Stomach (tissue), 9 donors: ENCODE measurements around the gene PLIN3. TPM values are rescaled to one million over a fixed set of nuclear protein-coding genes. Genes with fewer than 3 reads are reported as not detected.

Experiments used
- DNase-seq, 2 donors: peaks; one replicate each; pipeline versions ENCODE4 v3.0.0 to v3.0.0-alpha.2; 2013 to 2019
- H3K27ac ChIP-seq, 5 donors: fragments of 200-600 bp in 4 of 5; sonication (generic) in 4 of 5; one replicate each; pipeline ENCODE4 v1.5.1; 2013 to 2019; ENCODE audit warnings: mild to moderate bottlenecking in 1 of 5, moderate library complexity in 1 of 5
- H3K27me3 ChIP-seq, 3 donors: fragments of 200-600 bp; sonication (generic); one replicate each; pipeline ENCODE4 v1.5.1; 2017 to 2019; ENCODE audit warnings: mixed run types in 1 of 3
- H3K36me3 ChIP-seq, 4 donors: fragments of 200-600 bp; sonication (generic); 1 replicate in 3 of 4; 2 replicates in 1 of 4; pipeline ENCODE4 v1.5.1; 2016 to 2019
- H3K4me1 ChIP-seq, 4 donors: fragments of 200-600 bp; sonication (generic); one replicate each; pipeline ENCODE4 v1.5.1; 2016 to 2019
- H3K4me3 ChIP-seq, 4 donors: fragments of 200-600 bp; sonication (generic) in 3 of 4; one replicate each; pipeline ENCODE4 v1.5.1; 2016 to 2019; ENCODE audit warnings: mild to moderate bottlenecking in 1 of 4
- H3K9me3 ChIP-seq, 4 donors: fragments of 200-600 bp; sonication (generic); one replicate each; pipeline ENCODE4 v1.5.1; 2016 to 2019
- EP300 ChIP-seq: sonication (generic); formaldehyde crosslinking; IDR thresholded peaks from one replicate; pipeline ENCODE4 v1.6.1; 2017; ENCODE audit warnings: antibody characterized with exemption
- POLR2A ChIP-seq, 4 donors: fragments of 450-650 bp; IDR thresholded peaks; one replicate each; pipeline ENCODE4 v1.6.1; 2016; ENCODE audit warnings: antibody characterized with exemption in 4 of 4, control low read depth in 2 of 4, mild to moderate bottlenecking in 1 of 4, moderate library complexity in 1 of 4
- POLR2AphosphoS5 ChIP-seq, 3 donors: sonication (generic); formaldehyde crosslinking; IDR thresholded peaks; one replicate each; pipeline ENCODE4 v1.6.1; 2016; ENCODE audit warnings: antibody characterized with exemption in 3 of 3
- WGBS, 5 donors: extraction: QIAGEN DNeasy Blood & Tissue Kit in 3 of 5; methylation state at CpG; one replicate each; pipeline versions ENCODE4 v1.1.5 to v1.1.7; 2013 to 2018; 5-methylcytosine and 5-hydroxymethylcytosine counted together
- intact Hi-C: fragments of 100-400 bp; cut with DNase I; formaldehyde crosslinking; loops from one replicate; pipeline ENCODE4 v1.15.1; 2023; ENCODE audit warnings: low total_unique reads
- polyA plus RNA-seq, 3 donors: library from polyadenylated mRNA; stranded (reverse); fragments of 200-250 nt; gene quantifications; one replicate each; pipeline ENCODE4 v1.2.3, GENCODE V29; 2013
- total RNA-seq, 5 donors: library from RNA; depleted of rRNA; stranded (reverse); fragments of >200 nt; gene quantifications; one replicate each; pipeline versions ENCODE4 v1.1.0 to v1.2.3, GENCODE V29; 2014 to 2016
- TF ChIP-seq, protein P1 (sequence below), 7 experiments: fragments of 450-650 bp in 4 of 7; fragments of 200-600 bp in 3 of 7; sonication (generic) in 3 of 7; IDR thresholded peaks; one replicate each; pipeline ENCODE4 v1.5.1; 2016 to 2019; ENCODE audit warnings: antibody characterized with exemption in 7 of 7, control low read depth in 2 of 7, mild to moderate bottlenecking in 1 of 7
- donor health status: healthy with polysubstance abuse.
- donor health status: Bipolar disorder and iron deficiency.
- donor health status: healthy.

PLIN3 gene
- total and polyA plus RNA-seq, 8 donors = 8.9 to 55.3 (median 27.8) TPM

DNA sequence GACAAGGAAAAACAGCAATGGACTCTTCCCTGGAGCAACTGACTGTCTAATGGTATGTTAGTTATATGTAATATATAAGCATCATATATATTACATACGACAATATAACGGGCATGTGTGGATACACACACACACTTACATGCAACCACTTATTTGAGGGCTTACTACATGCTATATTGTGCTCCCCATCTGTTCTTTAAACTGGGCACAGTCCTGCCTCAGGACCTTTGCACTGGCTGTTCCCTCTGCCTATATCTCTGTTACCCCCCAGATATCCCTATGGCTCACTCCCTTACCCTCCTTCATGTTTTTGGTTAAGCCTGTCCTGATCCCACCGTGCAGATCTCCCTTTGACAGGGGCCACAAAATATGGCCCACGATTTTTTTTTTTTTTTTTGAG lies 46.2 kb downstream of the PLIN3 start:
- no peaks in the 10 kb centered on the region for H3K27me3 ChIP-seq
- H3K36me3 ChIP-seq = peaks cover 20 to 74% (median 54%) of the 10 kb centered on the region in 4 donors
- H3K4me3 ChIP-seq = no peak overlapping the region
- intact Hi-C loops = no loop called here
- H3K27ac ChIP-seq = no peak overlapping the region
- H3K9me3 ChIP-seq = no peaks in the 10 kb centered on the region
- WGBS, 5 donors = 66 to 99% (median 89%) methylated on average over 4 of the region's 4 CpGs
- no peak for DNase-seq
- H3K4me1 ChIP-seq = peaks cover 22 to 27% (median 26%) of the 10 kb centered on the region in 4 donors
- TF ChIP-seq, protein P1, sequence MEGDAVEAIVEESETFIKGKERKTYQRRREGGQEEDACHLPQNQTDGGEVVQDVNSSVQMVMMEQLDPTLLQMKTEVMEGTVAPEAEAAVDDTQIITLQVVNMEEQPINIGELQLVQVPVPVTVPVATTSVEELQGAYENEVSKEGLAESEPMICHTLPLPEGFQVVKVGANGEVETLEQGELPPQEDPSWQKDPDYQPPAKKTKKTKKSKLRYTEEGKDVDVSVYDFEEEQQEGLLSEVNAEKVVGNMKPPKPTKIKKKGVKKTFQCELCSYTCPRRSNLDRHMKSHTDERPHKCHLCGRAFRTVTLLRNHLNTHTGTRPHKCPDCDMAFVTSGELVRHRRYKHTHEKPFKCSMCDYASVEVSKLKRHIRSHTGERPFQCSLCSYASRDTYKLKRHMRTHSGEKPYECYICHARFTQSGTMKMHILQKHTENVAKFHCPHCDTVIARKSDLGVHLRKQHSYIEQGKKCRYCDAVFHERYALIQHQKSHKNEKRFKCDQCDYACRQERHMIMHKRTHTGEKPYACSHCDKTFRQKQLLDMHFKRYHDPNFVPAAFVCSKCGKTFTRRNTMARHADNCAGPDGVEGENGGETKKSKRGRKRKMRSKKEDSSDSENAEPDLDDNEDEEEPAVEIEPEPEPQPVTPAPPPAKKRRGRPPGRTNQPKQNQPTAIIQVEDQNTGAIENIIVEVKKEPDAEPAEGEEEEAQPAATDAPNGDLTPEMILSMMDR (IDR thresholded peaks at IDR 0.05) = no peak
- TF ChIP-seq EP300 (no peak), POLR2A (IDR thresholded peaks at IDR 0.05) (no peak), POLR2AphosphoS5 (IDR thresholded peaks at IDR 0.05) (no peak)

DNA sequence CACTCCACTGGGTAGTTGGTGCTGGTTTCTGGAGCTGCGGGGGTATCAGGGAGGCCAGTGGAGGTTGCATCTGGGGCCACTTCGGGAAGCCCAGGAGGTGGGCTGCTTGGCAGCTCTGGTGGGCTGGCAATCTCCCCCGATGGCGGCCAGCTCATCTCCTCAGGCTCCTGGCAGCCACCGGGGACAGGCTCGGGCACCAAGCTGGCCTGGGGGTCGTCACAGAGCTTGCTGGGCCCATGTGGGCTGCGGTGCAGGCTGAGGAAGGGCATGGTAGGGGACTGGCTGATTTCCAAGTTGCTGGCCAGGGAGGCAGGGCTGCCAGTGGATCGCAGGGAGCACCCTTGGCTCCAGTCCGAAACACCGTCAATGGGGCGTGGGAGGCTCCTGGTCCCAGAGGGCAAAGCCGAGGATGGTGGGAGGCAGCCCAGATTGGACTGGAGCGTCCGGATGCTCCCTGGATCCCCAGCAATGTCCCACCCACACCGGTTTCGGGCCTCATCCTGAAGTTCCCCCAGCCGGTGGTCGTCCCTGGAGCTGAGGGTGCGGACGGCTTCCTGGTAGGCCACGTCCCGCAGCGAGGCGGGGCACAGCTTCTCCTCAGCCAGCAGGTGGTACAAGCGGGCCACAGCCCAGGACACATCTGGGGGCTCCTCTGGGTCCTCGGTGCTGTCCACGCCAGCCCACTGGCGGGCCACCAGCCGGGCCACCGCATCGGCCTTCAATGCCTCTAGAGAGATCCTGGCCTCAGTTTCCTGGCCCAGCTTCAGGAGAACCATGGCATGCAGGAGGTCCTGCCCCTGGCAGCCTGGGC lies 49.8 kb downstream of the PLIN3 start:
- 61 to 85% (median 77%) methylated on average over 18 to 32 of the region's 32 CpGs for WGBS, 5 donors
- H3K9me3 ChIP-seq = no peaks in the 10 kb centered on the region
- TF ChIP-seq POLR2A (IDR thresholded peaks at IDR 0.05) (no peak), POLR2AphosphoS5 (IDR thresholded peaks at IDR 0.05) (no peak), EP300 (no peak)
- TF ChIP-seq, protein P1 (IDR thresholded peaks at IDR 0.05) = no peak
- peak overlapping the region; percentile 16 to 42 (median 38) for H3K27ac ChIP-seq
- no peaks in the 10 kb centered on the region for H3K27me3 ChIP-seq
- H3K4me1 ChIP-seq = peaks cover 37 to 53% (median 43%) of the 10 kb centered on the region in 4 donors
- intact Hi-C loops = no loop called here
- no peak overlapping the region for H3K4me3 ChIP-seq
- peaks cover 20 to 54% (median 41%) of the 10 kb centered on the region in 4 donors for H3K36me3 ChIP-seq
- peak in 1 of 2 donors; percentile 61 for DNase-seq

DNA sequence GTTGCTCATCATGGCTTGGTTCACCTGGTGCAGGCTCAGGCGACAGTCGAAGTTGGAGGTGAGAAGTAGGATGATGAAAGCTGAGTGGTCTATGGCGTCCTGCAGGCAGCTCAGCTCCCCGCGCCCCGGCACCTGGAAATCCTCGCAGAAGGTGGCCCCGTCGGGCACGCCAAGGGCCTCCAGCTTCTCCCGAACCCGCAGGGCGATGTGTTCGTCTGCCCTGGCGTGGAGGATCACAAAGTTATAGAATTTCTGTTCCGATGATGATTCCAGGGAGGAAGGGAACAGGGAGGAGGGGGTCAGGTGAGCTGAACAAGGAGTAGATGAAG lies 50.6 kb downstream of the PLIN3 start:
- no peak for DNase-seq
- Histone ChIP-seq H3K36me3 (peaks cover 20 to 48% (median 40%) of the 10 kb centered on the region in 4 donors), H3K27ac (peak overlapping the region in 3 of 5 donors; percentile 56 to 79 (median 62))

DNA sequence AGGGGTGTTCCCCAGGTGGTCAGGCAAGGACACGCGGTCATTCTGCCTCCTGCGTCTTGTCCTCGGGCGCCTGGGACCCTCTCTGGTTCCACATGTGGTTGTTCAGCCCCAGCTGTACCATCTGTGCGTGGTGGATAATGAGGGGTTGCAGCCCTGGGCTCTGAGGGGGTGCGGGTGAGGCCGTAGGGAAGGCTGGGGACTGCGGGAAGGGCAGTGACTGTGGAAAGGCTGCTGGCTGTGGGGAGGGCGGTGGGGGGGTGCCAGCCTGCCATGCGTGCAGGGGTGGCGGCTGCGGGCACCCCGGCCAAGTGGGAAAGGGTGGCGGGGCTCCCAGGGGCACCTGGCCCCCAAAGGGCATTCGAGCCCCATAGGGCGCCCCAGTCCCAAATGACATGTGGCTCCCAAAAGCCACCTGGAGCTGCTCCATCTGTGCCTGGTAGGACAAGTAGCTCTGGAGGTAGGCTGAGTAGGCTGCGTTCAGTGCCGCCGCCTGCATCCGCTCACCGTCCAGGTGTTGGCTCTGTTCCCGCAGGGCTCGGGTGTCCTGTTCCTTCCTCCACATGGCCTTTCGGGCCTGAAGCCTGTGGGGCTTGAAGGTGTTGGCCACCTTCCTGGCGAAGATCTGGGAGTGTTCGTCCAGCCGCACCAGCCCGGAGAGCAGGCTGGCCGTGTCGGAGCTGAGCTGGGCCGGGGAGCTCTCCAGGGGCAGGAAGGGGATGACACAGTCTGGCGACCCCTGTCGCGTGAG lies 51.1 kb downstream of the PLIN3 start:
- 84 to 92% (median 91%) methylated on average over 22 to 35 of the region's 35 CpGs for WGBS, 5 donors
- TF ChIP-seq, protein P1 (IDR thresholded peaks at IDR 0.05) = no peak
- TF ChIP-seq POLR2AphosphoS5 (IDR thresholded peaks at IDR 0.05) (no peak), POLR2A (IDR thresholded peaks at IDR 0.05) (no peak), EP300 (no peak)
- intact Hi-C loops = no loop called here

More for the DNA sequence above, 50.6 kb downstream of the PLIN3 start:
- intact Hi-C loops = no loop called here
- 94 to 96% (median 96%) methylated on average over 16 of the region's 16 CpGs for WGBS, 5 donors
- peaks cover 44 to 60% (median 50%) of the 10 kb centered on the region in 4 donors for H3K4me1 ChIP-seq
- TF ChIP-seq EP300 = no peak
- TF ChIP-seq, protein P1 (IDR thresholded peaks at IDR 0.05) = no peak
- no peak for TF ChIP-seq POLR2AphosphoS5 (IDR thresholded peaks at IDR 0.05)
- no peak for TF ChIP-seq POLR2A (IDR thresholded peaks at IDR 0.05)
- H3K4me3 ChIP-seq = no peak overlapping the region
- no peaks in the 10 kb centered on the region for H3K9me3 ChIP-seq
- no peaks in the 10 kb centered on the region for H3K27me3 ChIP-seq

More for the DNA sequence above, 51.1 kb downstream of the PLIN3 start:
- Histone ChIP-seq H3K27ac (peak overlapping the region; percentile 29 to 79 (median 61)), H3K9me3 (no peaks in the 10 kb centered on the region), H3K4me3 (peak overlapping the region in 2 of 4 donors; percentile 17 to 30), H3K27me3 (no peaks in the 10 kb centered on the region), H3K36me3 (peaks cover 20 to 42% (median 40%) of the 10 kb centered on the region in 4 donors), H3K4me1 (peaks cover 46 to 66% (median 53%) of the 10 kb centered on the region in 4 donors)
- no peak for DNase-seq
